ENCODE measurements around the gene PAK1.

Gene PAK1

DNA sequence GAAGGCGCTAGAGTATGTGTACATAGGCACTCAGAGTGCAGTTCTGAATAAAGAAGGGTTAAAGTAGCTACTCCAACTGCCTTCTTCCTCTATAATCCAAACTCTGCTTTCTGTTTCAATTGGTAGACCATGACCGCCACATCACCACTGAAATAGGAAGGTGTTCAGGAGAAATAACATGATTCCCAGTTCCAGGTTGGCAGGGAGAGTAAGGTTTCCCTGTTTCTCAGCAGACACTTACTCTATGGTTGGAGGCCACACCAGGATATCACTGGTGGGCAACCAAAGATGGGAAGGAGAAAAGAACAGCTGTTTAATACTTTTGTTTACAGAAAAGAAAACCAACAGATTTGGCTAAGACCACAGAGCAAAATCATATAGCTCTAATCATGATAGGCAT is 37.9 kb downstream of the PAK1 start:
- no peak for DNase-seq

DNA sequence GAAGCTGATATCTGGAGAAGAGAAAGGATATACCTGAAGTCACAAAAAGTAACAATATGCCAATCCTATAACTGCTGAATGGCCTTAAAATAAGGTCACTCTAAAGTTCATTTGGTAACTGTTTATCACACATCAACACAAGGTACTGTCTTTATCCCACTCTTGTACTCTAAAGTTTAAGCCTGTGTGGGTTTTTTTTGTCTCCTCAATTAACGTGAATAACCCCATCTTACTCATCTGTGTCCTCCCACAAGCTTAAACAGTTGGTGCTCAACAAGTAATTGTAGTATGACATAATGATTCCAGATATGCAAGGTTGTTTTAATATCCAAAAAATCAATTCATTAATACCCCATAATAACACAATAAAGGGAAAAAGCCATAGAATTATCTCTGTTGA is 42.1 kb downstream of the PAK1 start:
- no peak for DNase-seq

DNA sequence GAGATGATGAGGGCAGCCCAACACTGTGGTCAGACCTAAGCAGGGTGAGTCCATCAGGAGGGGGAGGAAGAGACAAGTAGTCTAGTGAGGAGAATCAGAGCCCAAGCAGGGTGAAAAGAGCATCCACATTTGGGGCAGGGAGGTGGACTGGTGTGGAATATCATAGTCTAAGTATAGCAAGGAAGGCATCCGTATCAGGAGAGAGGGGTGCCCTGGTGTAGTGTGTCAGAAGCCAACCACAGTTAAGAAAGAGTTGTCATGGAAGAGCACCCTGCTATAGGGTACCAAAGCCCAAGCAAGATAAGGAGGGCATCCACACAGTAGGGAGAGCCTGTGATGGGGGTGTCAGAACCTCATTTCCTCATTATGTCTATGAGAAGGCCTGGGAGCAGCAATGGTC is 45.3 kb downstream of the PAK1 start:
- no peak for DNase-seq

DNA sequence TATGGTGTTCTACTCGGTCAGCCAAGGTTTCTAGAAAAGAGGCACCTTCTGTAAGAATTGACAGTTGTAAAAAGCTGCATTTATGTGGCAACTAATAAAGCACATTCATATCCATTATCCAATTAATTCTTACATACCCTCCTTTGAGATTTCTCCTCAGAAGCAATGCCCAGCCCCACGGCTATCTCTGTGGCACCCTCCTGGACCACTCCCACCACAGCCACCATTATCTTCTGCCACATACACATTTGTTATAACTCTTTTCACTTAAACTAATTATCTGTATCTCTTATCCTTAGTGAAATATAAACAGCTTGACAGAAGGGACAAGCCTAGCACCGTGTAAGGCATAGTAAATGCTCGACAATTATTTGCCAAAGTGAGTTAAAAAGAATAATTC is 48.5 kb downstream of the PAK1 start:
- DNase-seq: no peak

DNA sequence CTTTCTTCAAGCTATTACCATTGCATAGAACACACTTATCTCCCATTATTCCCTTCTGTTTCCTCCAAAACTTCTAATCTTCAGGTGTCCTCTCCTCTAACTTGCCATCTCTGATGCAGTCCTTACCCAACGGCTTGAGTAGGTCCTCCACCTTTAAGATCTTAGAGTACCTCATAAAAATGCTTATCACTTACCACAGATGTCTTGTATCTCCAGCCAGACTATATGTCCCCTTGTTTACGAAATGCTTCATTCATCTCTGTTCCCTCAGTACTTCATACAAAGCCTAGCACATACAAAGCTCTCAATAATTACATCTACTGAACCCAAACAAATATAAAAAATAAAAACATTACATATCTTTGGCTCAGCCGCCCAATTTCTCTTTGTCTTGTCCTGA is 49.2 kb downstream of the PAK1 start:
- DNase-seq: no peak

DNA sequence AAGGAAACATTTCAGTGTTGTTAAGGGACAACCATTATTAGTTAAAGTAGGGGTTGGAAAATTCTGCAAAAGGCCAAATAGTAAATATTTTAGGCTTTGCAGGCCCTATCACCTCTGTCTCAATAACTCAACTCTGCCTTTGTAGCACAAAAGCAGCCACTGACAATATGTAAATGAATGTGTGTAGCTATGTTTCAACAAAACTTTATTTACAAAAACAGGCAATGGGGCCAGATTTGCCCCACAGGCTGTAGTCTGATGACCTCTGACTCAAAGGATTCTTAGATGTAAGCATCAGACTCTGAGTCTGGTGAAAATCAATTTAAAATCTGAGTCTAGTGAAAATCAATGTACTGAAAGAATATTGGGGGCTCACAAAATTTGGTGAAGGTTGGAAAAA is 50.3 kb downstream of the PAK1 start:
- no peak for DNase-seq

DNA sequence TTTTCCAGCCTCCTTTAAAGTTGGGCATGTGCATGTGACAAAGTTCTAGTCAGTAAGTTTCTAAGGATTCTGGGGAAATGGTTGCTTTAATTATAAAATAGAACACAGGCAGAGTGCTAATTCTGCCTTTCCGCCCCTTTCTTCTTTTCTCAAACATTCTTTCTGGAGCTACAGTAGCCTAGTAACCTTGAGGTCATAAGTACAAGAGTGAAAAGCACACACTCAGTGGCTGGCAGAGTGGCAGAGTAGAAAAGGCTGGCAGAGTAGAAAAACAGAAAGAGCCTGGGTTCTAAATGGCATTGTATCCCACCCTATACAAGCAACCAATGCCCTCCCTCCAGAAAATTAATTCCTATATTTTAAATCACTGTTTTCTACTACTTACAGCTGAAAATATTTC is 51.2 kb downstream of the PAK1 start:
- no peak for DNase-seq

DNA sequence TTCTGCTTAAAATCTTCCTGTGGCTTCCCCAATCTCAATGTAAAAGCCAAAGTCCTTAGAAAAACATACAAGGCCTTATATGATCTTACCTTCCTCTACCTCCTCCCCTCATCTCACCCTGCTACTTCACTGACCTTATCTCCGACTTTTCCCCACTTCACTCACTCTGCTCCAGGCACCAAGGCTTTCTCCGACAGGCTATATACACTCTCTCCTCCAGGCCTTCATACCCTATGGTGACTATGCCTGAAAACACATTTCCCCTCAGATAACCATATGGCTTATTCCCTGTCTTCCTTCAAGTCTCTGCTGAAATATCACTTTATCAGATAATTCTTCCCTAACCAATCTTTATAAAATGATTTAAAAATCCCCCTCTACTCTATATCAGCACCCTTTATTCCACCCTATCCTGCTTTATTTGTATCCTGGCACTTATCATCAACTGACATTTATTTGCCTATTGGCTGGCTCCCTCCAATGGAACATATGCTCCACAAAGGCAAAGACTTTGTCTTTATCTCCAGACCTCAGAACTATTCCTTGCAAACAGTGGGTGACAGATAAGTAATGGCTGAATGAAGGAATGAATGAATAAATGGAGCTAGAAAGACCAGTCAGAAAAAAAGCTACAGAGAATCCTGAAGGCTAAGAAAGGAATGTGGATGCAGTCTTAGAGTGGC is 52.7 kb downstream of the PAK1 start:
- no peak for DNase-seq

DNA sequence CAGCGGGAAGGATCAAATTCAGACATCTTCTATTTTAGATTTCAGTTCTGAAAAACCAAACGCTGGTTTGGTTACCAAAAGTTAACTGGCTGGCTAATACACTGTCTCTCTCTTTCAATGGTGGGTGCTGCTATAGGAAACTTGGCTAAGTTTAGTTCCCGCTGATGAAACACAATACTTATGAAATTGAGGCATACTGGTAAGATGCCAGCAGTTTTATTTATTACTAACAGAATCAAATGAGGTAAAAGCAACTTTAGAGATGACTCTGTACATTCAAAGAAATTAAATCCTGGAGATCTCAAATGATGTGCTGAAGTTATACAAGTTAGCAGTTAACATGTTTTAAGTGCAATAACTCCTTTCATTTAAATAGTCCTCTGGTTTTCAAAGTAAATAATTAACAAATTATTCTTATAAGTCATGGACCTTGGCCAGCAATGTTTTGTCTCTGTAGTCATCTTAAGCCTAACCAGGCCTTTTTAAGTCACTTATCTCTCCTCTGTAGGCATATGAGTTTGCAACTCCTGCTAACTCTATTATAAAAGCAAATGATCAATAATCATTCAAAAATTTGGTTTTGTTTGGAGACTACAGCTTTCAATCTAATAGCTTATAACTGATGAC is 54.8 kb downstream of the PAK1 start:
- no peak for DNase-seq

DNA sequence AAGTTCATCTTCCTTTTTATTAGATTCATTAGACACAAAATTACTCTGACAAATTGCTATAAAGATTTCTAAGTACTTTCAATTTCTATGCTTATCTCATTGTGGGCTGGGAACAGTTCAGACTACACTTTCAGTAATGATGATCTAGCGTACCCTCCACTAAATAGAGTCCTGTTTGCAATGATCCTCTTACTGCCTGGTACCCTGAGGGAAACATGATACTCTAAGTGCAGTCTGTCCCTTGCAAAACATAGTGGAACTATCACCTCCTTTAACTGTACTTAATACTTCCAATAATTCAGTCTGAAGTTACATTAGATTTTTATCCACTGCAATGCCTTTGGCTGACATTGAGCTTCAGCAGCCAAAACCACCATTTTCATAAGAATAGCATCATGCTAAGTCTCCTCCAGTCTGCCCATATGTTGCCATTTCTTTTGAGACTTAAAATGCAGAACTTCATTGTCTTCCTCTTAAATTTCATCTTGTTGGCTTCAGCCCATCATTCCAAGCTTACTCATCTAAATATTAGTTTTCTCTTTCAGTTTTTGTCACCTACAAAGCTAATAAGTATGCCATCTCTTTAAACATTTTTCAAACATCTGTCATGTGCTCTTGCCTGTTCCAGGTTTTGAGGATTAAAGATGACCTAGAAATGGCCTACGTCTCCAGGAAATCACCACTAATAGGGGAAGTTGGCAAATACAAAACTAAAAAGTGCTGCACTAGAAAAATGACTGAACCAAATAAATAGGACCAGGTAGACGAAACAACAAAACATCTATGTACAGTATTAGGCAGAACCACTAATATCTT is 55.5 kb downstream of the PAK1 start:
- no peak for DNase-seq

DNA sequence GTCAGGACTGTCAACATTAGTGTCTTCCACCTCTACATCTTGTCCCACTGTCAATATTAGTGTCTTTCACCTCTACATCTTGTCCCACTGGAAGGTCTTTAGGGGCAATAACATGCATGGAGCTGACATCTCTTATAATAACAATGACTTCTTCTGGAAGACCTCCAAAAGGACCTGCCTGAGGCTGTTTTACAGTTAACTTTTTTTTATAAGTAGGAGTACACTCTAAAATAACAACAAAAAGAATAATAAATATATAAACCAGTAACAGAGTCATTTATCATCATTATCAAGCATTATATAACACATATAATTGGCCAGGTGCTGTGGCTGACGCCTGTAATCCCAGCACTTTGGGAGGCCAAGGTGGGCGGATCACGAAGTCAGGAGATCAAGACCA is 57.5 kb downstream of the PAK1 start:
- DNase-seq: no peak

DNA sequence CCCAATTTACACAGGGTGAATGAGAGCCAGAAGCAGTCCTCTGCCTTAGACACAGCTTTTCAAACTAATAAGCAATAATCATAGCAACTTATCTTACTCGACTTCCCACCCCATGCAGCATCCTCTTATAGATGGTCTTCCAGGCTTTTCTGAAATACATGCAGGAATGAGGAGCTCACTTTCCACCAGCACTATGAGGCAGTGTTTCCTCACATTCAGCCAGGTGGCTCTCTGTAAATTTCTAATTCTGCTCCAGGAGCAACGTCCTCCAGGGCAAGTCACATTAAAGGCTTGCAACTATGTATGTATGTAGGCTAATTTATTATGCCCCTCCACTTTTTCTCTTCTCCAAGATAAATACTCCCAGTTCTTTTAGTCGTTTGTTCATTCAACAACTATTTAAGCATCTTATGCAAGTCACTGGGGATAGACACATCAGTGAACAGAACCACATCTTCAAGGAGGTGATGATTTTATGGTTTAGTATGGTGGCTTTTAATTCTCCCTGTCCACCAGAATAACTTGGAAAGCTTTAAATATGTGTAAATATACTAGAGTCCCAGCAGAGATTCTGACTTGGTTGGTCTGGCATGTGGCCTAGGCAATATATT is 59.9 kb downstream of the PAK1 start:
- no peak for DNase-seq

DNA sequence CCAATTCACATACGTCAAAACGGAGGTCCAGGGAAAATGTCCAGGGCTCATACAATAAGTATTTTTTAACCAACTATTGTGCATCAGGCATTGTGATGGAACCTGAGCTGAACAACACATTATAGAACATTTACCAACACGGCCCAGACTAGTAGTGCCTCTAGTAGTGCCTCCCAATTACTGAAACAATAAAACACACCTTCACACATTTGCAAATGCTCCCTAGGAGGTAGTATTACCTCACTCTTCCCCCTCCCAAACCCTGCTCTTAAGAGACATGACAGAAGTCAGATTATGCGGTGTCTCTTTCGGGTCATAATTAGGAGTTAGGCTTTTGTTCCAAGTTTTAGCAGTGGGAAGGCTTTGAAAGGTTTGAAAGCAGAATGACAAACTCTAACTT is 61.1 kb downstream of the PAK1 start:
- no peak for DNase-seq

DNA sequence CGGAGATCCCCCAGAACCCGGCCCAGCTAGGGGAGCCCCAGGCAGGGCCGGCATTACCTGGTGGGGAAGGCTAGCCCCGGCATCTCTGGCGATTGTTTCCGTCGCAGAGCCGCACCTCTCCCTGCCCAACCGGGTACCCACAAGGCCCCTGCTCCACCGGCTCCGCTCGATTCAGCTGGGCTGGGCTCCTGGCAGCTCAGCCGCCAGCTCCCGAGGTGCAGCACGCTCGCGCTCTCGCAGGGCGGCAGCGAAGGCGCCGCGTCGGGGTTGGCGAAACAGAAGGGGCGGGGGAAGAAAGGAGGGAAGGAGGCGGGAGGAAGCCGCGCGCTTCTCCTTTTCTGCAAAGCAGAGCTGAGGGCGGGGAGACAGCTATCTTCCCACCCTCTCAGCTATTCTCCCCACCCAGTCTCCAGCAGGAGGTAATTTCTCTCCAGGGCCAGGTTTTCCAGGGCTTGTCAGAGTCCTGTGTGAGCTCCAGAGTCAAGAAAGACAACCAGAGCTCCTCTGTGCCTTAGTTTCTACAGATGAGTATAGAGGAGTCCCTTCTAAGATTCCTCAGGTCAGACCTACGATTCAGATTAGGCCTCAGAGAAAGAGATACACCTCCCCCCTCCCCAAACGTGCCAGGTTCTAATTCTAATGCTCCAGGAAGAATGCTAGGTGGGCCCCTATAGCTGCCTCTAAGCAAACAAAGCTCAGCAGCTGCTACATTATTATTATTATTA is 62.0 kb downstream of the PAK1 start:
- DNase-seq: peak; percentile 68 to 72

DNA sequence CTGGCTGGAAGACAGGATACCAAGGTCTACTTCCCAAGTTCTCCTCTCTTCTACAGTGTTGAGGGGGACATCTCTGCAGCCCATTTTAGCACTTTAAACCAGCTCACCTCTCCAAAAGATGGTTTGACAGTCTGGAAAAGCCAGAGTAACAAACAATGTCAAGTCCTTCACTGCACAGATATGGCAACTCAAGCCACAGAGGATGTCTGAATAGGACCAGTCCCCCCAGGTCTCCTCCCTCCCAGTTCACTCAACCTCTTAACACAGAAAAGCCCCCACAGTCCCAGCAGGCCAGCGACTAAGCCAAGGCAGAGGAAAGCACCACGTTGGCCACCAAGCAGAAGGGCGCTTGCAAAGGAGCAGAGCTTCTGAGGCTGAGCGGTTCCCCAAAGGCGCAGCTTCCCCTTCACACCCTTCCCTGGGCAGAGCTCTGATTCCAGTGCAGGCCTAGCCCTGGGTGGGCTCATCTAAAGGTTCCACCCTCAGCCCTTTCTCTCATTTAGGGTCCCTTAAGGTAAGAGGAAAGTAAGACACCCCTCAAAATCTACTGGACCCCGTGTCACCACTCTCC is 62.7 kb downstream of the PAK1 start:
- DNase-seq: peak in 1 of 2 experiments; percentile 5

DNA sequence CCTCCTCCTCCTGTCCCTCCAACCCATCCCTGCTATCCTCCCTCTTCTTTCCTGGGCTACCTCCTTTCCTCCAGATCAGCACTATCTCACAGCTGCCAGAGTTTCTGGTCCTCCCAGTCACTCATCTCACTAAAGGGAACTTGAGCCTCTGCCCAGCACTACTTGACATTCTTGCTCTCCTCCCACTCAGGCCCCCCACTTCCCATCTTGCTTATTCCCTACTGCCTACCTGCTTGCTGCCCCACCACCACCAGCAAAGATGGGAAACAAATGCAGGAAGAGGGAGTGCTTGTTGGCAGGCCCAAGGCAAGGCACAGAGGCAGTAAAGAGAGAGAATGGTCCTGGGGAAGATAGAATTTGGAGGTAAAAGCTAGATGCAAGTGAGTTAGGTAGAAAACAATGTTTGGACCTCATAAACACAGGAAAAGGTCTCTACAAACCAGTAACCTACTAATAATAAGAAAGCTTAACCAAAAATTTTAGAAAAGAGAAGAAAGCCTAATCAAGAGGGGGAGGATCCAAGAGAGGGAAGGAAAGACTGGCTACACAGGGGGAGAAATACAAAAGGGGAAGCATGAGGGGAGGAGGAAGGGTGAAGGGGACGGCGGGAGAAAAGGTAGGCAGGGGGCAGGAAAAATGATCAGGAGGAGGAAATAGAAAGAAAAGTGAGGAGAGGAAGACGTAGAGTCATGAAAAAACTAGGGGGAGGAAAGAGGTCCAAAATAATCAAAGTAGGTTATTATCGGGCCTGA is 63.6 kb downstream of the PAK1 start:
- DNase-seq: no peak

DNA sequence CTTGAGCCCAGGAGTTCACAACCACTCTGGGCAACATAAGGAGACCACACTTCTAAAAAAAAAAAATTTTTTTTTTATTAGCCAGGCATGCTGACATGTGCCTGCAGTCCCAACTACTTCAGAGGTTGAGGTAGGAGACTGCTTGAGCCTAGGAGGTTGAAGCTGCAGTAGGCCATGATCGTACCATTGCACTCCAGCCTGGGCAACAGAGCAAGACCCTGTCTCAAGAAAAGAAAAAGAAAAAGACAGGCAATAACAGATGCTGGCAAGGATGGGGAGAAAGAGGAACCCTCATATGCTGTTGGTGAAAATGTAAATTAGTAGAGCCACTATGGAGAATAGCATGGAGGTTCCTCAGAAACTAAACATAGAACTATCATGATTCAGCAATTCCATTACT is 64.8 kb downstream of the PAK1 start:
- DNase-seq: no peak

DNA sequence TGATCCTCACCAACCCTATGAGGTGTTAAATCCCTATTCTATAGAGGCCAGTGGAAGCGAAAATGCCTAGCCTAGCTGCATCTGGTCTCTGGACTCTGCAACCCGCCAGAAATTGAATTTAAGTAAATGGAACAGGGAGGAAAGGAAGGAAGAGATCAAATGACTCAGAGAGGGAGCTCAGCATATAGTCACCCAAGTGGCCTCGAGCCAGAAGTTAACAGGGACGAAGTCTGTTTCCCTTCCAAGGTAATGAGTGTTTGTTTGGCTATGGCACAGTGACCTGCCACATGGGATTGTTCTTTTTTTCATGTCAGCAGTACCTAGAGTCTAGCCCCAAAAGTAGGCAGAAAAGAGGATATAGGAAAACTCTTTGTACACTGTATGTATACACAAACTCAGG is 66.3 kb downstream of the PAK1 start:
- DNase-seq: no peak

DNA sequence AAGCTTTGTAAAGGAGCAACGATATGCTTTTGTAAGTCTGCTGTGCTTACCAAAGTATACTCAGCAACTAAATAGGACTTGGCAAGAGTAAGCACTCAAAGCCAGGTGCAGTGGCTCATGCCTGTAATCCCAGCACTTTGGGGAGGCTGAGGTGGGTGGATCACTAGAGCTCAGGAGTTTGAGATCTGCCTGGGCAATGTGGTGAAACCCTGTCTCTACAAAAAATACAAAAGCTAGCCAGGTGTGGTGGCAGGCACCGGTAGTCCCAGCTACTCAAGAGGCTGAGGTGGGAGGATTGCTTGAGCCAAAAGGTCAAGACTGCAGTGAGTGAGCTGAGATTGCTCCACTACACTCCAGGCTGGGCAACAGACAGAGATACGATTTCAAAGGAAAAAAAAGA is 67.5 kb downstream of the PAK1 start:
- no peak for DNase-seq

DNA sequence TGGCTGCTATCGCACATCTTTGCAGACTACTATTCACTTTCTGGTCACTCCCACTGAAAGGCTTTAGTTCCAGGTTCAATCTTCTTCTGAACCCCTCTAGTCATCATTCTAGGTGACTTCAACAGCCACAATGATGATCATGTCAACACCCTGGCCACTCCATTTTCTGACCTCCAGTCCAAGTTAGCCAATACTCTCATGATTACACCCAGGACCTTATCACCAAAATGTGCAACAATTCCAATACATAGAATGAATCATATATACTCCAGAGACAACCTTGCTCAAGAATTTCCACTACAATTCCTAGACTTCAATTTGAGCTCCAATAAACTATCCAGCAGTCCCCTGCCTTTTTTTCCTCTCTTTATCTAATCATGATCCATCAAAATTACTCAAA is 70.7 kb downstream of the PAK1 start:
- DNase-seq: no peak

DNA sequence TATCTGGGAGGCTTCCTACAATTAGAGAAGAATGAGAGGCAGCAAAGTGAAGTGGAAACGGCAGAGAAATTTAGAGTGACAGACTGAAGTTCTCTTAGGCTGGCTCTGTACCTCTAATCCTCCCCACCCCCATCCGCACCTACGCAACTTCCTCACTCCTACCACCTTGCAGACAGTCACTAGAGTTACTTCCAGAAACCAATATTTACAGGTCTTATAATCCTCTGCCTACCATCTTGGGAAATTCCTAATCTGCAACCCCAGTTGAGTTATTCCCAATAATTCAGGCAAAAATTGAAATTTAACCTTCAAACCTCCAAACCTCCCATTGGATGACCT is 71.7 kb downstream of the PAK1 start:
- no peak for DNase-seq
